ENCODE measurements around the gene RIT1. TPM values are rescaled to one million over a fixed set of nuclear protein-coding genes. Genes with fewer than 3 reads are reported as not detected.
A peak's percentile ranks its signal among the peaks of the same experiment; 100 is the strongest.

RIT1 gene
- total RNA-seq, 2 experiments from 2014 or later, result 15.9 to 21.0 TPM

- TF ChIP-seq CTCF (conservative IDR thresholded peaks at IDR 0.05; ENCODE audit: low read length) (no peak), EZH2phosphoT487 (IDR thresholded peaks at IDR 0.05; ENCODE audit: borderline replicate concordance, low read depth, low read length) (no peak)
- POLR2A ChIA-PET, result interaction anchor here (0.6 to 4.9 kb wide), 14 partner anchors 9 to 462 kb away, joined by 3 to 46 read pairs (median 4); partner anchors contain the start of genes ARHGEF2, GON4L and SYT11
- peak overlapping the region; percentile 53 for H3K4me3 ChIP-seq (ENCODE audit: low read depth, low read length, poor library complexity, severe bottlenecking)
- H3K27ac ChIP-seq (ENCODE audit: low read depth, low read length, poor library complexity, severe bottlenecking), result peak overlapping the region; percentile 96
- H3K4me1 ChIP-seq (ENCODE audit: insufficient read depth, low read length, poor library complexity, severe bottlenecking), result peaks cover 81% of the 10 kb centered on the region
- intact Hi-C loops (cut with micrococcal nuclease; ENCODE audit: unreplicated experiment), result loop anchor here (1.0 kb wide), 1 partner anchor 22 kb away; no protein-coding TSS in a partner anchor
- CTCF ChIA-PET (ENCODE audit: unreplicated experiment), result interaction anchor here (0.9 to 2.4 kb wide), 4 partner anchors 14 to 25 kb away, joined by 3 to 7 read pairs (median 4); partner anchors contain the start of genes GON4L and SYT11
- DNase-seq (ENCODE audit: low spot score), result peak; percentile 84
- peaks cover 55% of the 10 kb centered on the region for H3K79me2 ChIP-seq (ENCODE audit: insufficient read depth, low read depth, low read length)
- no peak overlapping the region for H2AFZ ChIP-seq (ENCODE audit: low read length)
- H3K9me2 ChIP-seq (ENCODE audit: insufficient read depth, low read length), result no peaks in the 10 kb centered on the region
- no peaks in the 10 kb centered on the region for H4K20me1 ChIP-seq (ENCODE audit: insufficient read depth, low read length)
- BruUV-seq (replicated peaks), result TSS peak; percentile 46
- no peaks in the 10 kb centered on the region for H3K9me3 ChIP-seq (ENCODE audit: low read length)
- peaks cover 60% of the 10 kb centered on the region for H3K36me3 ChIP-seq (ENCODE audit: insufficient read depth, low read length)
- peak overlapping the region; percentile 82 for H3K4me2 ChIP-seq (ENCODE audit: low read length)
These were observed 28.9 kb downstream of the RIT1 start for GRCh38 chr1:155882235-155882634.

GRCh38 chr1:155880950-155881349 lies 30.2 kb downstream of the RIT1 start:
- CTCF ChIA-PET (ENCODE audit: unreplicated experiment), result no interaction called here

More at GRCh38 chr1:155880950-155881349, 30.2 kb downstream of the RIT1 start:
- BruUV-seq (replicated peaks), result no TSS peak
- peaks cover 68% of the 10 kb centered on the region for H3K4me1 ChIP-seq (ENCODE audit: insufficient read depth, low read length, poor library complexity, severe bottlenecking)
- intact Hi-C loops (cut with micrococcal nuclease; ENCODE audit: unreplicated experiment), result no loop called here
- H3K9me2 ChIP-seq (ENCODE audit: insufficient read depth, low read length), result no peaks in the 10 kb centered on the region
- H2AFZ ChIP-seq (ENCODE audit: low read length), result no peak overlapping the region
- TF ChIP-seq CTCF (conservative IDR thresholded peaks at IDR 0.05; ENCODE audit: low read length) (no peak), EZH2phosphoT487 (IDR thresholded peaks at IDR 0.05; ENCODE audit: borderline replicate concordance, low read depth, low read length) (no peak)
- no peak overlapping the region for H3K4me3 ChIP-seq (ENCODE audit: low read depth, low read length, poor library complexity, severe bottlenecking)
- H3K27ac ChIP-seq (ENCODE audit: low read depth, low read length, poor library complexity, severe bottlenecking), result peak overlapping the region; percentile 96
- no peaks in the 10 kb centered on the region for H3K9me3 ChIP-seq (ENCODE audit: low read length)
- DNase-seq (ENCODE audit: low spot score), result no peak
- peaks cover 60% of the 10 kb centered on the region for H3K36me3 ChIP-seq (ENCODE audit: insufficient read depth, low read length)
- no peaks in the 10 kb centered on the region for H4K20me1 ChIP-seq (ENCODE audit: insufficient read depth, low read length)
- H3K4me2 ChIP-seq (ENCODE audit: low read length), result peak overlapping the region; percentile 82
- POLR2A ChIA-PET, result interaction anchor here (0.6 kb wide), 1 partner anchor 353 kb away, joined by 3 read pairs; no protein-coding TSS in a partner anchor
- H3K79me2 ChIP-seq (ENCODE audit: insufficient read depth, low read depth, low read length), result peaks cover 57% of the 10 kb centered on the region

Data from OCI-LY7 (cell line).